Measurements from ENCODE around the gene ABAT. TPM values are rescaled to one million over a fixed set of nuclear protein-coding genes. Genes with fewer than 3 reads are reported as not detected.
A peak's percentile ranks its signal among the peaks of the same experiment; 100 is the strongest.

ABAT gene
- total and polyA plus RNA-seq, 5 donors from 2014 or later, result 2.3 to 13.9 (median 3.3) TPM

GRCh38 chr16:8733849-8734540 lies 59.6 kb downstream of the ABAT start:
- H3K27ac Mint-ChIP-seq, result no peak overlapping the region
- H3K36me3 Mint-ChIP-seq, result peaks cover 12% of the 10 kb centered on the region
- Histone ChIP-seq H3K27me3 (ENCODE audit: control insufficient read depth, insufficient read depth, low read length) (no peaks in the 10 kb centered on the region), H3K4me3 (ENCODE audit: low read depth, low read length) (no peak overlapping the region), H3K9me3 (ENCODE audit: control insufficient read depth in 2 of 2, low read length in 2 of 2) (no peaks in the 10 kb centered on the region), H3K4me1 (ENCODE audit: control insufficient read depth, insufficient read depth, low read length, poor library complexity, severe bottlenecking) (no peaks in the 10 kb centered on the region), H3K27ac (ENCODE audit: insufficient read depth, low read length, poor library complexity, severe bottlenecking) (no peak overlapping the region), H3K36me3 (ENCODE audit: control insufficient read depth, insufficient read depth, low read length) (no peaks in the 10 kb centered on the region)
- no peak for ATAC-seq (ENCODE audit: low read depth in 2 of 2)
- no peaks in the 10 kb centered on the region for H3K27me3 Mint-ChIP-seq
- H3K9me3 Mint-ChIP-seq, result peaks cover 0 to 1% (median 0%) of the 10 kb centered on the region in 7 donors
- no peak overlapping the region for H3K4me3 Mint-ChIP-seq
- peaks cover 0 to 22% (median 7%) of the 10 kb centered on the region in 4 donors for H3K4me1 Mint-ChIP-seq
- no peak for DNase-seq

GRCh38 chr16:8735574-8735973 lies 61.2 kb downstream of the ABAT start:
- Mint-ChIP-seq H3K4me3 (no peak overlapping the region), H3K27me3 (no peaks in the 10 kb centered on the region), H3K4me1 (peaks cover 0 to 7% (median 2%) of the 10 kb centered on the region in 4 donors), H3K36me3 (peaks cover 16% of the 10 kb centered on the region), H3K27ac (peak overlapping the region in 1 of 3 donors; percentile 52), H3K9me3 (peaks cover 0 to 1% (median 0%) of the 10 kb centered on the region in 7 donors)
- DNase-seq (no peak), ATAC-seq (ENCODE audit: low read depth in 2 of 2) (no peak)
- Histone ChIP-seq H3K4me3 (ENCODE audit: low read depth, low read length) (no peak overlapping the region), H3K27me3 (ENCODE audit: control insufficient read depth, insufficient read depth, low read length) (no peaks in the 10 kb centered on the region), H3K36me3 (ENCODE audit: control insufficient read depth, insufficient read depth, low read length) (no peaks in the 10 kb centered on the region), H3K4me1 (ENCODE audit: control insufficient read depth, insufficient read depth, low read length, poor library complexity, severe bottlenecking) (no peaks in the 10 kb centered on the region), H3K9me3 (ENCODE audit: control insufficient read depth in 2 of 2, low read length in 2 of 2) (no peaks in the 10 kb centered on the region), H3K27ac (ENCODE audit: insufficient read depth, low read length, poor library complexity, severe bottlenecking) (no peak overlapping the region)

GRCh38 chr16:8736123-8736668 lies 61.8 kb downstream of the ABAT start:
- no peak overlapping the region for H3K4me3 ChIP-seq (ENCODE audit: low read depth, low read length)
- H3K4me1 ChIP-seq (ENCODE audit: control insufficient read depth, insufficient read depth, low read length, poor library complexity, severe bottlenecking), result no peaks in the 10 kb centered on the region
- no peak overlapping the region for H3K4me3 Mint-ChIP-seq
- H3K9me3 Mint-ChIP-seq, result peaks cover 0 to 1% (median 0%) of the 10 kb centered on the region in 7 donors
- peaks cover 20% of the 10 kb centered on the region for H3K36me3 Mint-ChIP-seq
- H3K27ac Mint-ChIP-seq, result no peak overlapping the region
- ATAC-seq (ENCODE audit: low read depth in 2 of 2) (no peak), DNase-seq (no peak)
- H3K27me3 Mint-ChIP-seq, result no peaks in the 10 kb centered on the region
- H3K4me1 Mint-ChIP-seq, result peaks cover 0 to 4% (median under 1%) of the 10 kb centered on the region in 4 donors
- H3K9me3 ChIP-seq (ENCODE audit: control insufficient read depth in 2 of 2, low read length in 2 of 2), result no peaks in the 10 kb centered on the region
- no peak overlapping the region for H3K27ac ChIP-seq (ENCODE audit: insufficient read depth, low read length, poor library complexity, severe bottlenecking)
- no peaks in the 10 kb centered on the region for H3K36me3 ChIP-seq (ENCODE audit: control insufficient read depth, insufficient read depth, low read length)
- no peaks in the 10 kb centered on the region for H3K27me3 ChIP-seq (ENCODE audit: control insufficient read depth, insufficient read depth, low read length)

GRCh38 chr16:8739151-8739550 lies 64.7 kb downstream of the ABAT start:
- H3K9me3 ChIP-seq (ENCODE audit: control insufficient read depth in 2 of 2, low read length in 2 of 2), result no peaks in the 10 kb centered on the region
- peaks cover 0 to 3% (median 0%) of the 10 kb centered on the region in 7 donors for H3K9me3 Mint-ChIP-seq
- H3K27me3 ChIP-seq (ENCODE audit: control insufficient read depth, insufficient read depth, low read length), result no peaks in the 10 kb centered on the region
- H3K36me3 Mint-ChIP-seq, result peaks cover 25% of the 10 kb centered on the region
- no peak overlapping the region for H3K27ac Mint-ChIP-seq
- H3K4me3 Mint-ChIP-seq, result no peak overlapping the region
- ATAC-seq (ENCODE audit: low read depth in 2 of 2) (no peak), DNase-seq (no peak)
- no peaks in the 10 kb centered on the region for H3K36me3 ChIP-seq (ENCODE audit: control insufficient read depth, insufficient read depth, low read length)
- no peak overlapping the region for H3K4me3 ChIP-seq (ENCODE audit: low read depth, low read length)
- no peaks in the 10 kb centered on the region for H3K27me3 Mint-ChIP-seq
- H3K4me1 Mint-ChIP-seq, result no peaks in the 10 kb centered on the region
- H3K27ac ChIP-seq (ENCODE audit: insufficient read depth, low read length, poor library complexity, severe bottlenecking), result no peak overlapping the region
- no peaks in the 10 kb centered on the region for H3K4me1 ChIP-seq (ENCODE audit: control insufficient read depth, insufficient read depth, low read length, poor library complexity, severe bottlenecking)

GRCh38 chr16:8739989-8740704 lies 65.7 kb downstream of the ABAT start:
- no peaks in the 10 kb centered on the region for H3K27me3 ChIP-seq (ENCODE audit: control insufficient read depth, insufficient read depth, low read length)
- Mint-ChIP-seq H3K27ac (no peak overlapping the region), H3K27me3 (no peaks in the 10 kb centered on the region), H3K9me3 (peaks cover 0 to 3% (median 0%) of the 10 kb centered on the region in 7 donors), H3K36me3 (peaks cover 25% of the 10 kb centered on the region), H3K4me3 (no peak overlapping the region), H3K4me1 (no peaks in the 10 kb centered on the region)
- no peaks in the 10 kb centered on the region for H3K36me3 ChIP-seq (ENCODE audit: control insufficient read depth, insufficient read depth, low read length)
- DNase-seq, result no peak
- no peaks in the 10 kb centered on the region for H3K4me1 ChIP-seq (ENCODE audit: control insufficient read depth, insufficient read depth, low read length, poor library complexity, severe bottlenecking)
- H3K9me3 ChIP-seq (ENCODE audit: control insufficient read depth in 2 of 2, low read length in 2 of 2), result no peaks in the 10 kb centered on the region
- H3K27ac ChIP-seq (ENCODE audit: insufficient read depth, low read length, poor library complexity, severe bottlenecking), result no peak overlapping the region
- ATAC-seq (ENCODE audit: low read depth in 2 of 2), result no peak
- no peak overlapping the region for H3K4me3 ChIP-seq (ENCODE audit: low read depth, low read length)

GRCh38 chr16:8740775-8741355 lies 66.4 kb downstream of the ABAT start:
- no peak overlapping the region for H3K27ac ChIP-seq (ENCODE audit: insufficient read depth, low read length, poor library complexity, severe bottlenecking)
- Mint-ChIP-seq H3K36me3 (peaks cover 23% of the 10 kb centered on the region), H3K4me3 (no peak overlapping the region), H3K4me1 (no peaks in the 10 kb centered on the region), H3K27ac (no peak overlapping the region), H3K9me3 (peaks cover 0 to 3% (median 0%) of the 10 kb centered on the region in 7 donors), H3K27me3 (no peaks in the 10 kb centered on the region)
- no peaks in the 10 kb centered on the region for H3K9me3 ChIP-seq (ENCODE audit: control insufficient read depth in 2 of 2, low read length in 2 of 2)
- no peaks in the 10 kb centered on the region for H3K36me3 ChIP-seq (ENCODE audit: control insufficient read depth, insufficient read depth, low read length)
- no peak overlapping the region for H3K4me3 ChIP-seq (ENCODE audit: low read depth, low read length)
- DNase-seq, result no peak
- no peaks in the 10 kb centered on the region for H3K4me1 ChIP-seq (ENCODE audit: control insufficient read depth, insufficient read depth, low read length, poor library complexity, severe bottlenecking)
- H3K27me3 ChIP-seq (ENCODE audit: control insufficient read depth, insufficient read depth, low read length), result no peaks in the 10 kb centered on the region
- ATAC-seq (ENCODE audit: low read depth in 2 of 2), result no peak

- Mint-ChIP-seq H3K4me1 (no peaks in the 10 kb centered on the region), H3K27ac (peak overlapping the region in 1 of 3 donors; percentile 2), H3K9me3 (peaks cover 0 to 3% (median 0%) of the 10 kb centered on the region in 7 donors), H3K4me3 (no peak overlapping the region), H3K27me3 (no peaks in the 10 kb centered on the region), H3K36me3 (peaks cover 21% of the 10 kb centered on the region)
- ATAC-seq (ENCODE audit: low read depth in 2 of 2), result no peak
- no peak for DNase-seq
- Histone ChIP-seq H3K4me3 (ENCODE audit: low read depth, low read length) (no peak overlapping the region), H3K36me3 (ENCODE audit: control insufficient read depth, insufficient read depth, low read length) (no peaks in the 10 kb centered on the region), H3K27ac (ENCODE audit: insufficient read depth, low read length, poor library complexity, severe bottlenecking) (no peak overlapping the region), H3K27me3 (ENCODE audit: control insufficient read depth, insufficient read depth, low read length) (no peaks in the 10 kb centered on the region), H3K9me3 (ENCODE audit: control insufficient read depth in 2 of 2, low read length in 2 of 2) (no peaks in the 10 kb centered on the region), H3K4me1 (ENCODE audit: control insufficient read depth, insufficient read depth, low read length, poor library complexity, severe bottlenecking) (no peaks in the 10 kb centered on the region)
Measured at GRCh38 chr16:8741636-8742035, 67.2 kb downstream of the ABAT start.
